Loucy (cell line): ENCODE results near the gene NKTR.

ENCODE experiments used
- CTCF ChIP-seq: fragments of 200-600 bp; sonication (generic); conservative IDR thresholded peaks from 2 replicates; pipeline ENCODE4 v1.5.1; 2014; ENCODE audit warnings: mild to moderate bottlenecking, antibody characterized with exemption, low read length
- EZH2phosphoT487 ChIP-seq: fragments of 200-600 bp; IDR thresholded peaks from 2 replicates; pipeline ENCODE4 v1.6.1; 2018; ENCODE audit warnings: antibody characterized with exemption, mild to moderate bottlenecking, moderate library complexity, borderline replicate concordance

GRCh38 chr3:42557854-42558253 lies 42.6 kb upstream of the NKTR start:
- TF ChIP-seq CTCF (peak; percentile 80), EZH2phosphoT487 (no peak)
